Left kidney (tissue), 2 donors: Measurements from ENCODE around the gene THBD. TPM values are rescaled to one million over a fixed set of nuclear protein-coding genes. Genes with fewer than 3 reads are reported as not detected.

Experiments
- DNase-seq: peaks from one replicate; pipeline ENCODE4 v3.0.0-alpha.2; 2013
- polyA plus RNA-seq: library from polyadenylated mRNA; unstranded; fragments of 120-200 nt; gene quantifications from one replicate; pipeline ENCODE4 v1.2.1, GENCODE V29; 2013; ENCODE audit not compliant: insufficient read length

The THBD gene
- polyA plus RNA-seq, 1 donor: 4.2 TPM

DNA sequence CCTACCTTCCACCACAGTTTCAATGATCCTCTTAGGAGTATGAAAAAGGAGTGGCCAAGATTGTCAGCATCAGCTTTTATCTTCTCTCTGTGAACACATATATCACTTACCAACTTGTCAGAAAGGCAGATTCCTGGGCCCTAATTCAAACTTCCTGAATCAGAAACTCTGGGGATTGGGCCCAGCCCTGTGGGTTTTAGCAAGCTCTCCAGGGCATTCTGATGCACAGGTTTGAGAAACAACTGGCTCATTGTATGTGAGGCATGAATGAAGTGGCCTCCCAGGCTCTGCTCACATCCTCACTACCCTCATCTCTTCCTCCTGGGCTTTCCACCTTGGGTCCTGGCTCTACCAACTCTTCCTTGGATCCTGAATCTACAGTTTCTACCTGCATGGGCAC, 13.2 kb upstream of the THBD start:
- no peak for DNase-seq

DNA sequence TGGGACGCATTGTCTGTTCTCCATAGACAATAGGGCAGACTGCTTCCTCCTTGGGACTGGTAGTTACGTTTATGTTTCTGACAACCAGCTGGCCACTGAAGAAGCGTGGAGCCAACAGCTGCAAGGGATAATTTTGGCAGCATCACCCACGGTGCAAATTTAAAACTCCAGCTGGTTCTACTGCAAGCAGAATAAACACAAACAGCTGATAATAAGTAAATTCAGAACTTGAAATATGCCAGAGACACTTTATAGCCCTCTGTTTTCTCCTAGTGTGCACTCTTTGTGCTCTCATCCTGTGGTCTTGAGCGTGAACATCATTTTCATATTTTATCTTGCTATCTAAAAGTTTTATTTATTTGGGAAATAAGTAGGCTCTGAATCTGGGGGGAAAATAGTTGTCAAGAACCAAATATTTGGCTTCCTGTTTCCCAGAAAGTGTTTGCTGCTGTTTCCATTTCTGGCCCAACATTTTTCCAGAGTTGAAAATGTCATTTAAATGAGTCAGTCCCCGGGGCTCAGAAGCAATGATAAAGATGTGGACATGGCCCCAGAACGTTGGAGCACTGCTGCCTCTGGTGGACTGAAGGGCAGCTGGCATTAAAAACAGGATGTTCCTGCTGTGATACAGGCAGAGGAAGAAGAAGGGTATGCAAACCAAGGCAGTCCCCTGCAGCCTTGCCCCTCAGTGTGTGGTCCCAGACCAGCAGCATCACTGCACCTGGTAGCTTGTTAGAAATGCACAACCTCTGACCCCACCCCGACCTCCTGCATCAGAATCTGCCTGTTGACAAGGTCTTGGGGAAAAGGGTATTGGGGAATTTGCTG, 12.5 kb upstream of the THBD start:
- no peak for DNase-seq

DNA sequence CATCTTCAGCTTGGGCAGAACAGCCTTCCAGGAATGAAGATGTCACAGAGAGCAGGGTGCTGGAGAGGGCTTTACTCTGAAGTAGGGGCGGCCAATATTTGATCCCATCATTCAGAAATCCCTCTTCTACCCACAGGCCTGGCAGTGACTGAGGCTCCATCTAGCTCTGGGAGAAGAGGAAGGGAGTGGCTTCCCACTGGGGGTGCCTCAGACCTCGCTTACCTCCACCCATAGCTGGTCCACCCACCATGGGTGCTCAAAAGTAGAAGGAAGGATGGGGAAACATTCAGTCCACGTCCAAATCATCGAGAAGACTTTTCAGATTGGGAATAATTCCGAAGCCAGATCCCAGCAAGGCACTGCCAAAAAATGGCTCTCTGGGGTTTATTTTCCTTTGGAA, 11.8 kb upstream of the THBD start:
- no peak for DNase-seq

DNA sequence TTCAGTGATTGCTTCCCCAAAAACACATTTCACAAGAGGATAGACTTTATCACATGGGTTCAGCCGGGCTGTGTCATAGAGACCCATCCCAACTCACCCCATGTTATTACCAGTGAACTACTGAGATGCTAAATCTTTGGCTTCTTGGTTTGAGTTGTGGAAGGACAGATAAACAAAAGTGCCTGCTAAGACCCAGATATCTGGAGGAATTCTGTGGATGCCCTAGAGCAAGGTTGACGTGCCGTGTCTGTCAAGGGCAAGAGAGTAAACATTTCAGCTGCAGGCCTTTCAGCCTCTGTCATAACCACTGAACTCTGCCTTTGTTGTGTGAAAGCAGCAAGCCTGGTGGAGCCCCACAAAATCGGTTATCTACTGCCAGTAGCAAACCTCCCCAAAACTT, 11.2 kb upstream of the THBD start:
- no peak for DNase-seq

DNA sequence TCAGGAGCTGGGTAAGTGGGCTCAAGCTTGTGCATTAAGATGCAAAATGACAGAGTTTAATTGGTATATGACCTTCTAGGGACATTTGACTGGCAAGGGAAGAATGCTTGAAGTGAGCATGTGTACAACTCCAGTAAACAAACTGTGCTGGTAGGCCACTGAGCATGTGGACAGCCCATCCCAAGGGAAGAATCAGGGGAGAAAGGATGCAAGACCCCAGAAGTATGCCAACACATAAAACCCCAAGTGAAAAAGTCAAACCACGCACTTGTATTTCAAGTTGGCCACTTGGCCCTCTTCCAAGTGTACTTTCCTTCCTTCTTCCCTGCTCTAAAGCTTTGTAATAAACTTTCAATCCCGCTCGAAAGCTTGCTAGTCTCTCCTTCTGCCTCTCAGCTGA, 10.4 kb upstream of the THBD start:
- no peak for DNase-seq

DNA sequence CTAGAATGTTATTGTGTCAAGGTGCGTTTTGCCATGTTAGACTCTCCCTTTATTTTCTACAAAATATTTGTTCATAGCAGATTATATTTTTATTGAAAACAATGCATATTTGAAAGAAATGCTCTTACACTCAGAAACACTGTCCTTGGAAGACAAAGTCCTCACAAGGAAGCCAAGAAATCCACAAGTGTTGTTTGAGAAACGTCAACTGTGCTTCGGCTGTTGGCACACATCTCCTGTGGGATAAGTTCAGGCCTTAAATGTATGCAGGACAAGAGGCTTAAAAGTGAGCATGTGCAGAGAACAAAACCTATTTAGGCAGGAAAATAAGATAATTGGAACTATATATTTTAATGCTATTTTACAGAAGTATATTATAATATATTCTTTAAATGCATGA, 9.5 kb upstream of the THBD start:
- no peak for DNase-seq

DNA sequence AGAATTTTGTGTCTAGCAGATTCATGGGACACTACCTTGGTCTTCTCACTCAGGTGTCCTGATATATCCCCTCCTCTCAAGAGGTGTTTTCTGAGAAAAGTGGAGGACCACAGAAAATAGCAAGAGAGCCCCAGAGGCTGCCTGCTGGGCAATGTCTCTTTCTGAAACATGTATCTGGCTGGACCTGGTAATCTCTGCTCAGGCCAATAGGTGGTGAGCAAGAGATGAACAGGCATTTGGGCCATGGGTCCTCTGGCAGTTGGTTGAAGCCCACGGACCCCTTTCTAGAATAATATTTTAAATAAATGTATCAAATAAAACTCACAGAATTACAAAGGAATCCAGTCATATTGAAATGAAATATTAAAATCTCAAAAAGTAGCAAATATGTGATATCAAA, 8.8 kb upstream of the THBD start:
- no peak for DNase-seq

DNA sequence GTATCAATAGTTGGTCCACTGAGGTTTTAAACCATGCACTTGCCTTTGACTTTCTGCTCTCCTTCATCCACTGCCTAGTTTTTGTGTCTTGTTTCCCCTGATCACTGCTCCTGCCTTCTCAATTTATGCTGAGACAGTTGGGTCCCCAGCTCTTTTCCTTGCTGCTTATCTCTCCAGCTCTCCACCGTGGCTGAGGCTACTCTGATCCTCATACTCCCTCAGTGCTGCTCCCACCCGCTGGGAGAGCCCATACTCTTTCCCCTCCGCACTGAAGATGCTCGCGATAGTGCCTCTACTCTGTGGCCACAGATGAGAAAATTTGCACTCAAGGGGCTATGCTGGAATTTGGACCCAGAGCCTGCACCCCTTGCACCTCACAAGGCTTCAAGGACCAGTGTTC, 3.4 kb upstream of the THBD start:
- DNase-seq: no peak

DNA sequence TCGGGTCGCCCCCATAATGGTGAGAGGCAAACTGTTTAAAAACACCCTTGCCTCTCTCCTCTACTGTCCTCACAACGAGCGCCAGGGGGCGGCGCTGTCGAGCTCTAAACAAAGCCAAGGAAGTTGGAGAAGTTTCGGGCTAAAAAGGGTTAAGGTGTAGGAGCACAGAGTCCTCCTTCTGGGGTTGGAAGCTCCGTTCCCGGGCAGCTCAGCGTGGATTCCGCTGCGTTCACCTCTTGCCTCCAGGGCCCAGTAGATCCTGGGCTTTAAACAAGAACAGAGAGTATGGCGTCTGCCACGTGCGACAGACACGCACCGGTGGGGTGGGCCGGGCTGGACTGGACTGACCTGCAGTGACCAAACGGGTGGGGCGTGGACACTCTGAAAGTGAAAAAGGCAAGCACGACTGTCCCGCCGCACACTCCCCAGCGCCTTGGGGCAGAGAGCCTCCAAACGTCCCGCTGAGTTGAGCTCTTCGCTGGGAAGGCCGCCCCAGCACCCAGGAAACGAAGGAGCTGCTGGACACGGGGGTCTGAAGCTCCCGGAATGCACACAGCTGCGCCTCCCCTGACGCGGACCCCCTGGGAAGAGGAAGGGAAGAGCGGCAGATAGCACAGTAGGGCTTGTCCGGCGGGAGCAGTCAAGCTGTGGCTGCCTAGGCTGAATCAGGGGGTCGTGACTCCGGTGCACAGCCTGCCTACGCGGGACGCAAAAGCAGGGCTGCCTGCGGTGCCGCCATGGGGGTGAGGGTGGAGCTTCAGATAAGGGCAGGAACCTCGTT, 1.6 kb upstream of the THBD start:
- peak; percentile 87 for DNase-seq

DNA sequence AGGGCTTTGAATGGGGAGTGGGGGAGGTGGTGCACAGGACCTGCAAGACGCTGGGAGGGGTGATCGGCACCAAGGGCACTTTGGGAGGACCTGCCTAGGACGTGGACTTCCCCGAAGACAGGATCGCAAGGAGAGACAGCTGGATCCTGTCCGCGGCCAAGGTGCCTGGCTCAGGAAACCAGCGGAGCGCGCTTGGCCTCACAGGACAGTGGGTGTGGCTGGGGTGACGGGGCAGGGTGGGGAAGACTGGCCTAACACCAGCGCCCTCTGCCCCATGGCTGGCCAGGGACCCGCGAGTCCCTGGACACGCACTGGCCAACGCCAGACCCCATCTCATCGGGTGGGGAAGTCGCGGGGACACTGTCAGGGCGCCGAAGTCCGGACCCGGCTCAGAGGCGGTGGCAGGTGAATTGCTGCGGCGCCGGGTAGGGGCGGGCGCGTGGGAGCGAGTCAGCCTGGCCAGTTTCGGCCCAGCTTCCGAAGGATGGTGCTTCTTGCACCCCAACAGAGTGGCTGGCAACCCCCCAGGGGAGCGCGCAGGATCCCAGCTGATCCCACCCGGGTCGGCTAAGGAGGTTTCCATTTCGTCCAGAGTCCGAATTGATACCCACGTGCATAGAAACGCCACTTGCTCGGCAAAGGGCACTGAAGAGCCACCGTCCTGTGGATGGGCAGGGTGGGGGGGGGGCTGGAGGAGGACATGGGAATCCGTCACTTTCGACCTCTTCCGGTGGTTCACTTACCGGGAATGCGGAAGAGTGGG, 785 bp upstream of the THBD start:
- DNase-seq: no peak

DNA sequence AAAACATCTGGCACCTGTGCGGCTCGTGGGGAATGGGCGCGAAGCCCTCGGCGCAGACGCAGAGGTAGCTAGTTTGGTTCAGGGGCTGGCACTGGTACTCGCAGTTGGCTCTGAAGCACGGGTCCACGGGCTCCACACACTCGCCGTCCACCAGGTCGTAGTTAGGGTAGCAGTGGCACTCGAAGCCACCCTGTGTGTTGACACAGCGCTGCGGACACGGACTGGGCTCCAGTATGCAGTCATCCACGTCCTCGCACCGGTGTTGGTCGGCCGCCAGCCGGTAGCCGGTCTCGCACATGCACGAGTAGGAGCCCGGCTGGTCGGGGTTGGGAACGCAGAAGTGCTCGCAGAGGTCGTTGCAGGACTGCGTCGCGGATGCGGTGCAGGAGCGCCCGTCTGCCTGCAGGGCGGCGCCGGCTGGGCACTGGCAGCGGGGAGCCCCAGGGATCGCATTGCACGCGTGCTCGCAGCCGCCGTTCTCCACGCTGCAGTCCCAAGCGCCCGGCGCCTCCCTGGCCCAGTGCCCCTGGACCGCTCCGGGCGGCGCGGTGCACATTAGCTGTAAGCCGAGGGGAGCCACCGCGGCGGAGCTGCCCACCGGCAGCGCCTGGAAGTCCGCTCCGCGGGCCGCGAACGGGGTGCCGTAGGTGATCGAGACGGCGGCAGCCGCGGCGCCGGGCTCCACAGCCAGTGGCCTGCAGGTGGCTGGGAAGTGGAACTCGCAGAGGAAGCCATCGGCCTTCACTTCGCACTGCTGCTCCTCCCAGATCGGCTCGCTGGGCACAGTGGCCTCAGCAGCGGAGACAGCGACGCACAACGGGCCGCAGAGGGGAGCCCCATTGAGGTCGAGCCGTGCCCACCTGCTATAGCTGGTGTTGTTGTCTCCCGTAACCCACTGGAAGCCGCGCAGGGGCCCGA, 930 bp downstream of the THBD start:
- no peak for DNase-seq

DNA sequence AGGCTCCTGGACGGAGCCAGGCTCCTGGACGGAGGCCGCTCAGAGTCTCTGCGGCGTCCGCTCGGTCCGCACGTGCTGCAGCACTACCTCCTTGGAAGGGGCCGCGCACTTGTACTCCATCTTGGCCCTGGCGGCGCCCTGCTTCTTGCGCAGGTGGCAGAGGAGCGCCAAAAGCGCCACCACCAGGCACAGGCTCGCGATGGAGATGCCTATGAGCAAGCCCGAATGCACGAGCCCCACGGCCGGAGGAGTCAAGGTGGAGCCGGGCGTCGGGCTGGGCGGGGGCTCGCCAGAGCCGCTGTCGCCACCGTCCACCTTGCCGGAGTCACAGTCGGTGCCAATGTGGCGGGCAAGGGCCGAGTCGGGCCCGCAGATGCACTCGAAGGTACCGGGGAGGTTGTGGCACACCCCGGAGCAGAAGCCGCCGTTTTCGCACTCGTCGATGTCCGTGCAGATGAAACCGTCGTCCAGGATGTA, 1.7 kb downstream of the THBD start:
- DNase-seq: no peak

DNA sequence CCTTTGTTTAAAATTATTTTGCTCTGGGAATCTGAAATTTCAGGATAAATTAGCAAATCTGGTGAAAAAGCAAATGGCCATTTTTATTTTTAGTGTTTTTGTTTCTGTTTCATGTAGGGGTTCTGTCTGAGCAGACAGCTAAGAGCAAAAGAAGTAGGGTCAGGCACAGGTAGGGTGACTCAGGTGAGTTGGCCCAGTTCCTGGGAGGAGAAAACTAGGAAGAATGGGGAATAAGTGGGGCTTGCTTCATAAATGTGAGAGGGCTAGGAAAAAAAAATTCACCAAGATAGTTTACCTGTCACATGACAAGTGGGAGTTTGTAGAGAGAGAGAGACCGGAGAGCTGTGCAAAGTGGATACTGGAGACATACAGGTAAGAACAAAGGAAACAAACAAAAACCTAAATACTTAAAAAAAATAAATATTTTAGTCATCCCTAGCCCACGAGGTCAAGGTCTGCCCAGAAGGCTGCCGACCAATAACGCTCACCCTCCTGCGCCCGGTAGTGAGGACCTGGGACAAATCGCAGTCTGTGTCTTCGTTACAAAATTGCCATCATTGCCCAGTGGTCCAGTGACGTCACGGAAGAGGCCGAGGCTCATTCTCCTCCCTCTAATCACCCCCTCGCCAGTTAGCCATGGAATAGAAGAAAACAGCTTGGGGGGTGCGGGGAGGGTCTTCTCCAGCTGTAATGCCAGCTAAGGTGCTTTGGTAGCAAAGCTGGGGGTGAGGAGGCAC, 2.3 kb downstream of the THBD start:
- no peak for DNase-seq

DNA sequence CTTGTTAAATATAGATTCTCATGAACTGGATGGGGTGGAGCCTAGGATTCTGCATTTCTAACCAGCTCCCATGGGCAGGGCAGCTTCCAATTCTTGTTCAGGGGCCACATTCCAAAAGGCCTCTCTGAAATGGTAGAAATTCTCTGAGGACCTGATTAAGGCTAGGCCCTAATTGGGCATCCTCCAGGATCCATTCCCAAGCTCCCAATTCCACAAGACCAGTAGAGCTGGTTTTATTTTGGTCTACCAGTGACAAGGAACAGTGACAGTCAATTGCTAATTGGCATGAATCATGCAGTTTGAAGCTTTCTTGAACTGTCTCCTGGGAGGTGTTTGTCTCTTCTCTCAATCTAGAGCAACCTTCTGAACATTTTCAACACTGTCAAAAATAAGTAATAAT, 3.0 kb downstream of the THBD start:
- no peak for DNase-seq

DNA sequence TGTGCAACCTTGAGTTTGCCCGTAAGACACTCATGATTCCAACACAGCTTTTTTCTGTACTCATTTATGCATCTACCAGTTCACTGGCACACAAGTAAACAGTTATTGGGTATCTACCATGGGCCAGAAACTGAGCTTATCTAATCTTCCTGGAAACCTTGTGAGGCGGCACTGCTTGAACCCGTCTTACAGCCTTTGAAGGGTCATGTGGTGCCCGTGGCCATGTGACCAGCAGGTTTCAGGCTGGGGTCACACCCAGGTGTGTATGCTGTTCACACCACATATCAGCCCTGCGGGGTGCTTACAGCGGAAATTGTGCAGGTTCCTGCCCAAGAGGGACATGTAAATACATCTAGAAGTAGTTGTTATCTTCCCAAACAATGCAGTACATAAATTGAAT, 6.1 kb downstream of the THBD start:
- DNase-seq: no peak

DNA sequence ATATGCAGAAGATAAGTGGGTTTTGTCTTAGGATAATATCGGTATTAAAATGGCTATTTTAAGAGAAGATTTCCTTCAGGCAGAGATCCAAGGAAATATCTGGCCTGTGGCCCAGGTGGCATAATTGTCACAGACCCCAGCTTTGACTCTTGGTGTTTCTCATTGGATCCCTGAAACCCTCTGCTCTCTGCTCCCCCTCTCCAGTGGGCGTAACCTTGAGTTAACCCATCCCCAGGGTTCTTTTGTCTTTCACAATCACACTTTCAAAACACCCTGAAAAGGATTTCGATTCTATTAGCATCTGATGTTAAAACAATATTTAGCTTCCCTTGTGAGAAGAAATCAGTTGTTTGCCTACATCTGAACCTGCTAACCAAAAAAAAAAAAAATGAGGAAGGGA, 7.2 kb downstream of the THBD start:
- DNase-seq: no peak

DNA sequence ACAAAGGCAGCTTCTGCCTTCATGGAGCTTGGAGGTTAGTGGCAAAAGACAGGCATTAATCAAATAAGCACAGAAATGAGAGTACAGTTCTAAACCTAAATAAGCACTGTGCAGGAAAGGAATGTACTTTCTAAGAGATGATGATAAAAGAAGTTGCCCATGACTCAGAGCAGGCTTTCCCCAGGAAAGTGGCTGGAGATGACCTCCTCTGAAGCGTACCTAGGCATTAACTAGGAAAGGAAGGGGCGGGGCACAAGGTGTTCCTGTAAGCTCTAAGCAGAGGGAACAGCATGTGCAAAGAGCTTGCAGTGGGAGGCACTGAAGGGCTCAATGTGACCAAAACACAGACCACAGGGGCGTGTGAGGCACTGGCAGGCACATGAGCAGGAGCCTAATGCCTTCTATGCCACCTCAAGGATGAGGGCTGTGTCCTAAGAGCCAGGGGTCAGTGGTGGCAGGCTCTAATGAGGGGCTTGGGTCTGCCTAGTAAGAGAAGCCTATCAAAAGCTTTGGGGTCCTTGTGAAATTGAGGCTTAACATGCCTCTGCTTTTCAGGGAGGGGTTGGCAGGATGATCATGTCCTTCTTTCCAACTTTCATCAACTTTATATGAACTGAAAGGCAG, 9.5 kb downstream of the THBD start:
- DNase-seq: no peak

DNA sequence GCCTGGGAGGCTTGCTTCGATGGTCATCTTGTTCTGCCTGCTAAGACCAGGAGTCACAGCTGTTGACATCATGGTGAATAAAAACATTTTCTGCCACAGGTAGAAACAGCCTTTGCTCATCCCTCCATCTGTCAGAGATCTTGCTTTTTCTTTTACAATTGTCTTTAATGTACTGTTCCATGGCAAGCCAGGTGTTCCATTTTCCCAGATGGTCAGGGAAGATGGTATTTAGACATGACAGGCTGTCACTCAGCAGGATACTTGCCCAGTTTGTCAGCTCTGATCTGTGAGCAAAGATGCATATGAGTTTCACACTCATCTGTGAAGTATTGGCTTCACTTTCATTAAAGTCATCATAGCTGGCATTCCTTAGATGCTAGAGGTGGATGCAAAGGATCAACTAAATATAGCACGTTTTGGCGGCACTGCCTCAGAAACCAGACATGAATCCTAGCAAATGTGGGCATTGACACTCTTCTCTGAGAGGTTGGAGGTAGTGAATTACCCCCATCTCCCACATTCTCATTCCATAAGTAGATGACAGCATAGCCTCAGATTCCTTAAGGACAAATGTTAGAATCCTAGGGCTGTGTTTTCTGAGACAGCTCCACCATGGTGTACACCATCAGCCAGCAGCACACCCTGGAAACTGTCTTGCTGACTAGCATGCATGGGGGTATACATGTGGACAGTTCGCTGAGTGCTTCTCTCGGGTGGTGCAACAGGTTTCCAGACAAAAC, 10.2 kb downstream of the THBD start:
- DNase-seq: no peak

DNA sequence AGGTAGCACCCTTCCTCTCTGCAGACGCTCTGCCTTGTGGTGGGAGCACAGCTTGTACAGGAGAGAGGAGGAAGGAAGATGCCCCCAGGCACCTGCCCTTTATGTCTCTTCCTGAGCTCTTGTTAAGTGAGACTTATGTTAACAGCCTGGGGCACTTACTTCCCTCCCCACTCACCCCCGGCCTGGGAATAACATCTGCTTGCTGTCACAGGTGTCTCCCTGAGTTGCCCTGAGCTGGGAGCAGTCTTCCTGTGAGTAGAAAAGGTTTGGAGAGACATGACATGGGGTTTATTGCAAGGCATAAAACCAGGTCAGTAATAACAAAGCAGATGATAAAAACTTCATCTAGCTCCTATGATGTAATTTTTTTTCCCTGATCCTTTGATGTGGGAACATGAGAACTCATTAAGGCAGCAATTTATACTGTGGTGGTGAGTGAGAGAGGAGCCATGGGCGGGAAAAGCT, 12.4 kb downstream of the THBD start:
- DNase-seq: no peak

DNA sequence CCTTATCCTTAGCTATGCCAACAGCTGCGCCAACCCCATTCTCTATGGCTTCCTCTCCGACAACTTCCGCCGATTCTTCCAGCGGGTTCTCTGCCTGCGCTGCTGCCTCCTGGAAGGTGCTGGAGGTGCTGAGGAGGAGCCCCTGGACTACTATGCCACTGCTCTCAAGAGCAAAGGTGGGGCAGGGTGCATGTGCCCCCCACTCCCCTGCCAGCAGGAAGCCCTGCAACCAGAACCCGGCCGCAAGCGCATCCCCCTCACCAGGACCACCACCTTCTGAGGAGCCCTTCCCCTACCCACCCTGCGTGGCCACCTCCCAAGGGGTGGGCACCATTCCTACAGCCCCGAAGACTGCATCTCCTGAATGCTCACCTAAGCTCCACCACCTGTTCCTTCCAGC, 13.1 kb downstream of the THBD start:
- no peak for DNase-seq
